HCT116 (cell line): ENCODE results near the gene AQP6. TPM values are rescaled to one million over a fixed set of nuclear protein-coding genes. Genes with fewer than 3 reads are reported as not detected.

Experiments
- ATAC-seq: fragments of 200-7000 bp; cut with Tn5 transposase; 2 replicates; pipeline ENCODE4 v1.9.1; 2020; ENCODE audit warnings: mild to moderate bottlenecking, moderate library complexity
- BruUV-seq: library from RNA; stranded (reverse); fragments of 400-500 nt; replicated peaks from 2 replicates; lab custom pipeline; 2021; lab: Mats Ljungman, UMichigan
- CTCF ChIA-PET: fragments of 300-600 bp; sonication (Branson Sonifier 250); formaldehyde crosslinking; loops from one replicate; lab custom pipeline; 2021; ENCODE audit warnings: antibody characterized with exemption; lab: Charles Lee
- POLR2A ChIA-PET: fragments of 300-600, 350-600 bp; sonication (Branson Sonifier 250); formaldehyde crosslinking; loops from one replicate; lab custom pipeline; 2021; ENCODE audit warnings: antibody characterized with exemption; lab: Charles Lee
- RAD21 ChIA-PET, 2 experiments: fragments of 300-600 bp; sonication (Branson Sonifier 250); formaldehyde crosslinking; loops; one replicate each; lab custom pipeline; 2023; ENCODE audit warnings: low total read pairs in 2 of 2; ENCODE audit not compliant: uncharacterized antibody in 2 of 2, unreplicated experiment in 2 of 2, low non-redundant PET in 1 of 2; lab: Charles Lee
- DNase-seq: peaks from one replicate; pipeline ENCODE4 v3.0.0-alpha.2; 2010; ENCODE audit warnings: low read depth, low spot score
- H2AFZ ChIP-seq: fragments of 200-600 bp; shearing (Covaris generic), sonication (generic); 2 replicates; pipeline ENCODE4 v1.6.1; 2017; ENCODE audit warnings: low read depth, mixed run types, mixed read lengths, antibody characterized with exemption, low read length; ENCODE audit not compliant: poor library complexity, severe bottlenecking
- H3K27ac ChIP-seq: 2 replicates; pipeline ENCODE4 v1.5.1; 2012; ENCODE audit warnings: low read depth, low read length
- H3K27me3 ChIP-seq: fragments of 200-600 bp; sonication (generic); 2 replicates; pipeline ENCODE4 v1.6.1; 2016; ENCODE audit warnings: mixed run types, low read length, mixed read lengths; ENCODE audit not compliant: insufficient read depth
- H3K36me3 ChIP-seq, 2 experiments: fragments of 200-500 bp in 1 of 2; fragments of 200-600 bp in 1 of 2; sonication (Bioruptor generic) in 1 of 2; sonication (generic) in 1 of 2; 2 replicates each; pipeline versions ENCODE4 v1.5.1 to v1.6.1; 2014 to 2016; ENCODE audit warnings: low read length in 2 of 2, inconsistent platforms in 1 of 2, mixed read lengths in 1 of 2, mixed run types in 1 of 2; ENCODE audit not compliant: insufficient read depth in 2 of 2, control insufficient read depth in 1 of 2
- H3K4me1 ChIP-seq, 2 experiments: fragments of 200-600 bp in 1 of 2; sonication (generic) in 1 of 2; 2 replicates each; pipeline versions ENCODE4 v1.5.1 to v1.6.1; 2012 to 2017; ENCODE audit warnings: low read length in 2 of 2, inconsistent platforms in 1 of 2, mild to moderate bottlenecking in 1 of 2, mixed read lengths in 1 of 2, mixed run types in 1 of 2, moderate library complexity in 1 of 2; ENCODE audit not compliant: insufficient read depth in 2 of 2, control insufficient read depth in 1 of 2
- H3K4me2 ChIP-seq: fragments of 200-600 bp; sonication (generic); 2 replicates; pipeline ENCODE4 v1.6.1; 2017; ENCODE audit warnings: mixed run types, low read length, mixed read lengths
- H3K4me3 ChIP-seq, 2 experiments: fragments of 200-600 bp in 1 of 2; sonication (generic) in 1 of 2; replicated peaks in 1 of 2; 2 replicates each; pipeline ENCODE4 v1.5.1; 2011 to 2016; ENCODE audit warnings: low read length in 2 of 2, control low read depth in 1 of 2, low read depth in 1 of 2, mild to moderate bottlenecking in 1 of 2, mixed read lengths in 1 of 2, mixed run types in 1 of 2
- H3K79me2 ChIP-seq: fragments of 200-600 bp; sonication (generic); 2 replicates; pipeline ENCODE4 v1.6.1; 2017; ENCODE audit warnings: mild to moderate bottlenecking, mixed run types, low read length, moderate library complexity, mixed read lengths; ENCODE audit not compliant: insufficient read depth
- H3K9ac ChIP-seq: fragments of 200-600 bp; sonication (generic); 2 replicates; pipeline ENCODE4 v1.6.1; 2016; ENCODE audit warnings: low read length, mixed read lengths
- H3K9me2 ChIP-seq: fragments of 200-600 bp; sonication (generic), shearing (Covaris generic); 2 replicates; pipeline ENCODE4 v1.6.1; 2017; ENCODE audit warnings: mixed run types, mild to moderate bottlenecking, moderate library complexity; ENCODE audit not compliant: insufficient read depth
- H3K9me3 ChIP-seq, 2 experiments: fragments of 200-500 bp in 1 of 2; fragments of 200-600 bp in 1 of 2; sonication (Bioruptor generic) in 1 of 2; sonication (generic) in 1 of 2; 2 replicates each; pipeline ENCODE4 v1.6.1; 2014 to 2017; ENCODE audit warnings: low read length in 2 of 2, mixed read lengths in 2 of 2, inconsistent platforms in 1 of 2, low read depth in 1 of 2, mild to moderate bottlenecking in 1 of 2, mixed run types in 1 of 2, moderate library complexity in 1 of 2; ENCODE audit not compliant: control insufficient read depth in 1 of 2, insufficient read depth in 1 of 2
- H4K20me1 ChIP-seq: fragments of 200-600 bp; sonication (generic), shearing (Covaris generic); 2 replicates; pipeline ENCODE4 v1.6.1; 2017; ENCODE audit warnings: mixed run types, mild to moderate bottlenecking, moderate library complexity; ENCODE audit not compliant: insufficient read depth
- ATF3 ChIP-seq: IDR thresholded peaks from 2 replicates; pipeline ENCODE4 v1.6.1; 2012
- CEBPB ChIP-seq: IDR thresholded peaks from 2 replicates; pipeline ENCODE4 v1.6.1; 2012; ENCODE audit warnings: low read depth
- CTCF ChIP-seq, 3 experiments: fragments of 200-600 bp in 1 of 3; sonication (generic) in 1 of 3; IDR thresholded peaks in 2 of 3; conservative IDR thresholded peaks in 1 of 3; 2 replicates each; pipeline ENCODE4 v1.5.1; 2012 to 2017; ENCODE audit warnings: low read depth in 2 of 3, low read length in 2 of 3, antibody characterized with exemption in 1 of 3, borderline replicate concordance in 1 of 3, control low read depth in 1 of 3, mild to moderate bottlenecking in 1 of 3, mixed read lengths in 1 of 3, mixed run types in 1 of 3, moderate library complexity in 1 of 3; ENCODE audit not compliant: insufficient read depth in 1 of 3
- EGR1 ChIP-seq: IDR thresholded peaks from 2 replicates; pipeline ENCODE4 v1.6.1; 2012; ENCODE audit warnings: low read depth
- EZH2 ChIP-seq: fragments of 200-600 bp; sonication (generic); IDR thresholded peaks from 2 replicates; pipeline ENCODE4 v1.6.1; 2017; ENCODE audit warnings: antibody characterized with exemption, mixed run types
- FOSL1 ChIP-seq: IDR thresholded peaks from 2 replicates; pipeline ENCODE4 v1.6.1; 2012; ENCODE audit warnings: low read depth
- MAX ChIP-seq: IDR thresholded peaks from 2 replicates; pipeline ENCODE4 v1.6.1; 2012
- POLR2A ChIP-seq: IDR thresholded peaks from 2 replicates; pipeline ENCODE4 v1.7.0; 2011; ENCODE audit warnings: borderline replicate concordance; ENCODE audit not compliant: insufficient read depth, insufficient read length; ENCODE audit errors: extremely low read depth
- RAD21 ChIP-seq: IDR thresholded peaks from 2 replicates; pipeline ENCODE4 v1.6.1; 2012; ENCODE audit warnings: low read depth, mild to moderate bottlenecking
- SRF ChIP-seq: IDR thresholded peaks from 2 replicates; pipeline ENCODE4 v1.6.1; 2012; ENCODE audit warnings: low read depth
- YY1 ChIP-seq: IDR thresholded peaks from 2 replicates; pipeline ENCODE4 v1.6.1; 2011; ENCODE audit warnings: low read length, low read depth, moderate library complexity, mild to moderate bottlenecking; ENCODE audit not compliant: insufficient replicate concordance; ENCODE audit errors: extremely low read depth
- intact Hi-C: fragments of 100-400 bp; cut with micrococcal nuclease; formaldehyde crosslinking; loops from 2 replicates; pipeline ENCODE4 v1.10.0; 2022
- total RNA-seq: library from RNA; stranded (reverse); gene quantifications from one replicate; pipeline ENCODE4 v1.2.1, GENCODE V29; 2021; ENCODE audit not compliant: unreplicated experiment

AQP6 gene
- total RNA-seq, 1 experiment from 2014 or later = not detected

- ChIA-PET RAD21 (interaction anchor here in 1 of 2 experiments (1.3 kb wide), 1 partner anchor 15 kb away, joined by 3 read pairs; no protein-coding TSS in a partner anchor), POLR2A (interaction anchor here (1.4 kb wide), 1 partner anchor 15 kb away, joined by 7 read pairs; no protein-coding TSS in a partner anchor), CTCF (interaction anchor here (1.0 to 3.7 kb wide), 4 partner anchors 7 to 182 kb away, joined by 3 to 32 read pairs (median 15); no protein-coding TSS in a partner anchor)
- H3K9me2 ChIP-seq = no peaks in the 10 kb centered on the region
- no peaks in the 10 kb centered on the region for H3K79me2 ChIP-seq
- TF ChIP-seq MAX = no peak
- no peak for TF ChIP-seq ATF3
- no peak for TF ChIP-seq EZH2
- no peak for TF ChIP-seq YY1
- no peak for TF ChIP-seq SRF
- no peak for TF ChIP-seq FOSL1
- no peak for TF ChIP-seq EGR1
- no peak for TF ChIP-seq CTCF (IDR thresholded peaks at IDR 0.05 in 2 of 3, conservative IDR thresholded peaks at IDR 0.05 in 1 of 3; ENCODE audit: borderline replicate concordance in 1 of 3, insufficient read depth in 1 of 3, low read depth in 2 of 3, low read length in 2 of 3)
- no peak for TF ChIP-seq CEBPB
- TF ChIP-seq POLR2A = no peak
- TF ChIP-seq RAD21 = no peak
- DNase-seq (no peak), ATAC-seq (no peak)
- H3K36me3 ChIP-seq = no peaks in the 10 kb centered on the region
- no peak overlapping the region for H2AFZ ChIP-seq
- H3K9me3 ChIP-seq = no peaks in the 10 kb centered on the region
- H3K27ac ChIP-seq = no peak overlapping the region; the same call in 1 of the 2 replicates
- intact Hi-C loops = loop anchor here (10.0 kb wide), 1 partner anchor 186 kb away; no protein-coding TSS in a partner anchor
- no TSS peak for BruUV-seq
- H3K4me1 ChIP-seq = peaks cover 30 to 36% of the 10 kb centered on the region in 2 experiments
- H3K4me2 ChIP-seq = peak overlapping the region; percentile 54
- no peaks in the 10 kb centered on the region for H4K20me1 ChIP-seq
- peak overlapping the region; percentile 15; the same call in 1 of the 2 replicates for H3K9ac ChIP-seq
- no peaks in the 10 kb centered on the region for H3K27me3 ChIP-seq
- H3K4me3 ChIP-seq = 0 out of 4 replicates have a peak overlapping the region, but pooled peaks of 1 of the 2 experiments have one; percentile 1
Measured at GRCh38 chr12:49960474-49961110, 12.2 kb upstream of the AQP6 start.
